SK-N-SH (cell line): Measurements from ENCODE around the gene GATC. TPM values are rescaled to one million over a fixed set of nuclear protein-coding genes. Genes with fewer than 3 reads are reported as not detected.

Source experiments
- CTCF ChIP-seq: fragments of 200-600 bp; sonication (generic); IDR thresholded peaks from 2 replicates; pipeline ENCODE4 v1.6.1; 2017; ENCODE audit warnings: antibody characterized with exemption, mild to moderate bottlenecking, moderate library complexity
- ELF1 ChIP-seq: IDR thresholded peaks from 2 replicates; pipeline ENCODE4 v1.4.0; 2012
- EP300 ChIP-seq, 2 experiments: IDR thresholded peaks; 2 replicates each; pipeline versions ENCODE4 v1.4.0 to v1.6.1; 2012; ENCODE audit warnings: borderline replicate concordance in 1 of 2, low read depth in 1 of 2, low read length in 1 of 2
- EZH2phosphoT487 ChIP-seq: fragments of 200-600 bp; sonication (generic); IDR thresholded peaks from 2 replicates; pipeline ENCODE4 v1.6.1; 2017; ENCODE audit warnings: low read depth, mixed run types, mild to moderate bottlenecking, antibody characterized with exemption, moderate library complexity, borderline replicate concordance
- IRF3 ChIP-seq: fragments of 150-350 bp; IDR thresholded peaks from 2 replicates; pipeline ENCODE4 v1.6.1; 2016; ENCODE audit warnings: mild to moderate bottlenecking, low read depth, low read length
- MEF2A ChIP-seq: IDR thresholded peaks from 2 replicates; pipeline ENCODE4 v1.4.0; 2012; ENCODE audit warnings: low read depth, borderline replicate concordance
- MXI1 ChIP-seq: IDR thresholded peaks from 2 replicates; pipeline ENCODE4 v1.6.1; 2012; ENCODE audit warnings: mild to moderate bottlenecking, low read depth, low read length, improper control_type of control experiment
- NFIC ChIP-seq: IDR thresholded peaks from 2 replicates; pipeline ENCODE4 v1.4.0; 2012; ENCODE audit warnings: borderline replicate concordance
- NRF1 ChIP-seq: IDR thresholded peaks from 2 replicates; pipeline ENCODE4 v1.6.1; 2012; ENCODE audit warnings: low read depth, mild to moderate bottlenecking, low read length
- RAD21 ChIP-seq: IDR thresholded peaks from 2 replicates; pipeline ENCODE4 v1.6.1; 2012; ENCODE audit warnings: mild to moderate bottlenecking, low read length
- RCOR1 ChIP-seq: fragments of 150-350 bp; IDR thresholded peaks from 2 replicates; pipeline ENCODE4 v1.6.1; 2017; ENCODE audit warnings: antibody characterized with exemption, low read length
- REST ChIP-seq: IDR thresholded peaks from 2 replicates; pipeline ENCODE4 v1.6.1; 2012; ENCODE audit warnings: mild to moderate bottlenecking, low read depth, low read length, moderate library complexity
- SIN3A ChIP-seq: IDR thresholded peaks from 2 replicates; pipeline ENCODE4 v1.6.1; 2012; ENCODE audit warnings: low read depth, mild to moderate bottlenecking, low read length, moderate library complexity, borderline replicate concordance
- SMC3 ChIP-seq: IDR thresholded peaks from 2 replicates; pipeline ENCODE4 v1.6.1; 2012; ENCODE audit warnings: low read depth, low read length, improper control_type of control experiment
- TAF1 ChIP-seq: IDR thresholded peaks from 2 replicates; pipeline ENCODE4 v1.6.1; 2012; ENCODE audit warnings: low read depth, mild to moderate bottlenecking, low read length, moderate library complexity, borderline replicate concordance
- TCF12 ChIP-seq: IDR thresholded peaks from 2 replicates; pipeline ENCODE4 v1.4.0; 2012
- polyA plus RNA-seq, 3 experiments: library from polyadenylated mRNA; depleted of rRNA; stranded (reverse); fragments of >200 nt; gene quantifications; 2 replicates each; pipeline ENCODE4 v1.2.3, GENCODE V29; 2012
- TF ChIP-seq, protein P1 (sequence below): IDR thresholded peaks from 2 replicates; pipeline ENCODE4 v1.4.0; 2012; ENCODE audit warnings: low read depth, borderline replicate concordance

Gene GATC
- polyA plus RNA-seq, 1 of the 3 experiments (the other 2 are of a cell fraction), result 10.6 TPM

GRCh38 chr12:120469450-120470149 lies 23.4 kb downstream of the GATC start, which contains the start of gene SRSF9 (continued):
- TF ChIP-seq, protein P1, sequence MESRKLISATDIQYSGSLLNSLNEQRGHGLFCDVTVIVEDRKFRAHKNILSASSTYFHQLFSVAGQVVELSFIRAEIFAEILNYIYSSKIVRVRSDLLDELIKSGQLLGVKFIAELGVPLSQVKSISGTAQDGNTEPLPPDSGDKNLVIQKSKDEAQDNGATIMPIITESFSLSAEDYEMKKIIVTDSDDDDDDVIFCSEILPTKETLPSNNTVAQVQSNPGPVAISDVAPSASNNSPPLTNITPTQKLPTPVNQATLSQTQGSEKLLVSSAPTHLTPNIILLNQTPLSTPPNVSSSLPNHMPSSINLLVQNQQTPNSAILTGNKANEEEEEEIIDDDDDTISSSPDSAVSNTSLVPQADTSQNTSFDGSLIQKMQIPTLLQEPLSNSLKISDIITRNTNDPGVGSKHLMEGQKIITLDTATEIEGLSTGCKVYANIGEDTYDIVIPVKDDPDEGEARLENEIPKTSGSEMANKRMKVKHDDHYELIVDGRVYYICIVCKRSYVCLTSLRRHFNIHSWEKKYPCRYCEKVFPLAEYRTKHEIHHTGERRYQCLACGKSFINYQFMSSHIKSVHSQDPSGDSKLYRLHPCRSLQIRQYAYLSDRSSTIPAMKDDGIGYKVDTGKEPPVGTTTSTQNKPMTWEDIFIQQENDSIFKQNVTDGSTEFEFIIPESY, result no peak
- TF ChIP-seq MEF2A (no peak), CTCF (peak; percentile 81), EP300 (IDR thresholded peaks at IDR 0.05; ENCODE audit: borderline replicate concordance in 1 of 2, low read depth in 1 of 2, low read length in 1 of 2) (no peak), RCOR1 (no peak), RAD21 (no peak), ELF1 (peak; percentile 74; the same call in 1 of the 2 replicates), NRF1 (peak; percentile 80), SMC3 (peak; percentile 29; the same call in 1 of the 2 replicates), REST (no peak), NFIC (no peak), MXI1 (peak; percentile 94), SIN3A (peak; percentile 92; the same call in 1 of the 2 replicates), EZH2phosphoT487 (no peak), TCF12 (no peak), IRF3 (no peak), TAF1 (peak; percentile 78)
